Left ventricle myocardium inferior (tissue), 1 donor: ENCODE results near the gene OR7D2. TPM values are rescaled to one million over a fixed set of nuclear protein-coding genes. Genes with fewer than 3 reads are reported as not detected.
"Not testable (repeated sequence)": the region's sequence is repeated elsewhere in the genome, so short reads cannot be mapped to it uniquely, and the experiment has no call there.

Experiments used
- DNase-seq: peaks from one replicate; pipeline ENCODE4 v3.0.0-alpha.2; 2020
- H3K27ac ChIP-seq: fragments of 200-600 bp; replicated peaks from 2 replicates; pipeline ENCODE4 v1.8.0; 2021
- H3K27me3 ChIP-seq: fragments of 200-600 bp; 2 replicates; pipeline ENCODE4 v1.8.0; 2021; ENCODE audit warnings: low read depth
- H3K36me3 ChIP-seq: fragments of 200-600 bp; 2 replicates; pipeline ENCODE4 v1.8.0; 2021
- H3K4me1 ChIP-seq: fragments of 200-600 bp; 2 replicates; pipeline ENCODE4 v1.8.0; 2021
- H3K4me3 ChIP-seq: fragments of 200-600 bp; 2 replicates; pipeline ENCODE4 v1.8.0; 2021; ENCODE audit warnings: mild to moderate bottlenecking, moderate library complexity
- H3K9me3 ChIP-seq: fragments of 200-600 bp; replicated peaks from 2 replicates; pipeline ENCODE4 v1.8.0; 2021
- CTCF ChIP-seq: fragments of 200-600 bp; IDR thresholded peaks from 2 replicates; pipeline ENCODE4 v1.8.0; 2021; ENCODE audit warnings: antibody characterized with exemption, mild to moderate bottlenecking, borderline replicate concordance
- intact Hi-C: fragments of 100-400 bp; cut with micrococcal nuclease; formaldehyde crosslinking; loops from one replicate; pipeline ENCODE4 v1.11.0; 2022
- total RNA-seq: library from RNA; stranded (reverse); fragmentation: NEBNext Ultra II Directional; extraction: Animal tissue kit (Norgen Biotek cat#: 25700); gene quantifications from one replicate; pipeline ENCODE4 v1.2.1, GENCODE V29; 2021
- donor health status: DM: no; HTN: yes; CAD: no; lungs with severe emphysema.

Gene OR7D2
- total RNA-seq, 1 donor from 2014 or later: 0.16 TPM

DNA sequence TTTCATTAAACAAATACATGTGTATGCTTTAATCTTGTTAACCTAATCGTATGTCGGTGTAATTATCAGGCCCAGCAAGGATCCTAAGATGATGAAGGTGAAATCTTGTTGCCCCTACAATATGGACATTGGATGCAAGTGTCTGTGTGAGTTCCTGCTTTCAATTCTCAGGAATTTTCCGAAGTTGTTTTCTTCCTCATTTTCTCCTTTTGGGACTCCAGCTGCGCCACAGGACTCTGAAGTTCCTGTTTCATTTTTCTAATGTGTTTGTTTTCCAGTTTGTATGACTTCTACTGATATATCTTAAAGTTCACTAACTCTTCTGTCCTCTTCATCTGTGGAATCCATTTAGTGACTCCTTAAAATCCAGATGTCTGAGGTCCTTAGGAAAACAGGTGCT, 11.9 kb upstream of the OR7D2 start:
- H3K27me3 ChIP-seq: no peaks in the 10 kb centered on the region
- H3K27ac ChIP-seq: no peak overlapping the region
- TF ChIP-seq CTCF: no peak
- intact Hi-C loops: no loop called here
- H3K36me3 ChIP-seq: peaks cover 24% of the 10 kb centered on the region
- H3K9me3 ChIP-seq: peaks cover 11% of the 10 kb centered on the region
- H3K4me3 ChIP-seq: no peak overlapping the region
- DNase-seq: no peak
- H3K4me1 ChIP-seq: no peaks in the 10 kb centered on the region

GRCh38 chr19:9171393-9171991, 7.3 kb upstream of the OR7D2 start:
- Histone ChIP-seq H3K27me3 (no peaks in the 10 kb centered on the region), H3K4me1 (no peaks in the 10 kb centered on the region), H3K9me3 (no peaks in the 10 kb centered on the region), H3K36me3 (peaks cover 6% of the 10 kb centered on the region), H3K4me3 (no peak overlapping the region), H3K27ac (no peak overlapping the region)
- no peak for TF ChIP-seq CTCF
- no peak for DNase-seq
- intact Hi-C loops: no loop called here

DNA sequence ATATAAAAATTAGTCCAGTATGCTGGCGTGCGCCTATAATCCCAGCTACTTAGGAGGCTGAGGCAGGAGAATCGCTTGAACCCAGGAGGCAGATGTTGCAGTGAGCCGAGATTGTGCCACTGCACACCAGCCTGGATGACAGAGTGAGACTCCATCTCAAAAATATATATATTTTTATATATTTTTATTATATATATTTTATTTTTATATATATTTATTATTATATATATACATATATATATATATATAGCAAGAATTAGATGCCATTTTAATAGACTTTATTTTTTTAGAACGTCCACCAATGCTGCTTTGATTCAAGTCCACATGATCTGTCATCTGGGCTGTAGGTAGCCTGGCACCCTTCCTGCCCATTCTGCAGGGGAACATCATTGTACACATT, 3.5 kb upstream of the OR7D2 start:
- Histone ChIP-seq H3K9me3 (no peaks in the 10 kb centered on the region), H3K36me3 (peaks cover 6% of the 10 kb centered on the region), H3K4me3 (no peak overlapping the region), H3K4me1 (no peaks in the 10 kb centered on the region), H3K27me3 (no peaks in the 10 kb centered on the region), H3K27ac (no peak overlapping the region)
- intact Hi-C loops: no loop called here
- no peak for TF ChIP-seq CTCF
- no peak for DNase-seq

- TF ChIP-seq CTCF: no peak
- no peak for DNase-seq
- Histone ChIP-seq H3K27me3 (no peaks in the 10 kb centered on the region), H3K36me3 (peaks cover 7% of the 10 kb centered on the region), H3K27ac (no peak overlapping the region), H3K4me3 (no peak overlapping the region), H3K9me3 (no peaks in the 10 kb centered on the region), H3K4me1 (no peaks in the 10 kb centered on the region)
- intact Hi-C loops: no loop called here
Measured at GRCh38 chr19:9183000-9183399, 4.2 kb downstream of the OR7D2 start.

- H3K9me3 ChIP-seq: no peaks in the 10 kb centered on the region
- H3K27me3 ChIP-seq: peaks cover under 1% of the 10 kb centered on the region
- TF ChIP-seq CTCF: no peak
- H3K4me1 ChIP-seq: no peaks in the 10 kb centered on the region
- intact Hi-C loops: no loop called here
- peaks cover 7% of the 10 kb centered on the region for H3K36me3 ChIP-seq
- DNase-seq: no peak
- no peak overlapping the region for H3K27ac ChIP-seq
- H3K4me3 ChIP-seq: no peak overlapping the region
Measured at GRCh38 chr19:9187191-9187590, 8.4 kb downstream of the OR7D2 start.

DNA sequence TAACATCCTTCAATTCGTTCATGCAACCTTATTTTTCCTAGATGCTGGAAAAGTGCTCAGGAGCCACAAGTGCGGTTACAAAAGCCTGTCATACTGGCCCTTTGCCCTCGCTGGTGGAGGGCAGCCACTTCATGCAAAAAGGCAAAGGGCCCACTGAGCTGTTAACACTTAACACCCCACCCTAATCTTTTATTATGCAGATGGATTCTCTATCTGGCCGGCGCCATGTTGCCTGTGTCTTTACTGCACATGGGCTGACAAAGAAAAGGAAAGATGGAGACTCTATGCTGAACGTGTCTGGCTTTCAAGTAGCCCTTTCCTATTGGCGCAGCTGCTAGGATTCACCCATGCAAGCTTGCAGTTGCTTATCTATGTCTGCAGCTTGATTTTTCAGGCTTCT, 10.8 kb downstream of the OR7D2 start:
- no peak for DNase-seq
- intact Hi-C loops: no loop called here
- no peak for TF ChIP-seq CTCF

DNA sequence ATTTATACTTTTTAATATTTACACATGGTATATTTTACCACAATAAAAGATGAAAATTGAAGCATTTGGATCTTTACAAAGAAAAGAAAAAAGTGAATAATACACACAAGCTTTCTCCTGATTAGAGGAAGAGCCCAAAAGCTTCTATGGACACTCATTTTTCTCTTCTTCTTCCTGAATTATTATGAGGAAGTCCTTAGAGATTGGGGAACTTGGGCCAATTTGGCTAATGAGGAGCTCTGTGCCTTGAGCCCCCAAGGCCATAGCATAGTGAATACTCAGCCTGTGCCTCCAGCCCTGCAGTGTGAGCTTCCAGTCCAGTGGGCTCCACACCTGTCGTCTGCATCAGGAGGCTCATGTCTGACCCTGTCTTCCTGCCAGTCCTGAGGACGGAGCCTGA, 19.3 kb downstream of the OR7D2 start:
- H3K27ac ChIP-seq, H3K9me3 ChIP-seq, intact Hi-C loops, H3K4me3 ChIP-seq, H3K4me1 ChIP-seq, H3K36me3 ChIP-seq, DNase-seq: not testable (repeated sequence)
- H3K27me3 ChIP-seq: peaks cover 49% of the 10 kb centered on the region

More for the DNA sequence above, 10.8 kb downstream of the OR7D2 start:
- Histone ChIP-seq H3K9me3 (no peaks in the 10 kb centered on the region), H3K4me3 (no peak overlapping the region), H3K27ac (no peak overlapping the region), H3K27me3 (peaks cover 22% of the 10 kb centered on the region), H3K4me1 (no peaks in the 10 kb centered on the region), H3K36me3 (peaks cover 7% of the 10 kb centered on the region)
